UCSD-AML1 (cell line): ENCODE measurements around the gene DENND2C.

Source experiments
- DNase-seq: peaks from one replicate; lab custom pipeline; 2025; ENCODE audit not compliant: unreplicated experiment; lab: John Stamatoyannopoulos, UW

The DENND2C gene, protein sequence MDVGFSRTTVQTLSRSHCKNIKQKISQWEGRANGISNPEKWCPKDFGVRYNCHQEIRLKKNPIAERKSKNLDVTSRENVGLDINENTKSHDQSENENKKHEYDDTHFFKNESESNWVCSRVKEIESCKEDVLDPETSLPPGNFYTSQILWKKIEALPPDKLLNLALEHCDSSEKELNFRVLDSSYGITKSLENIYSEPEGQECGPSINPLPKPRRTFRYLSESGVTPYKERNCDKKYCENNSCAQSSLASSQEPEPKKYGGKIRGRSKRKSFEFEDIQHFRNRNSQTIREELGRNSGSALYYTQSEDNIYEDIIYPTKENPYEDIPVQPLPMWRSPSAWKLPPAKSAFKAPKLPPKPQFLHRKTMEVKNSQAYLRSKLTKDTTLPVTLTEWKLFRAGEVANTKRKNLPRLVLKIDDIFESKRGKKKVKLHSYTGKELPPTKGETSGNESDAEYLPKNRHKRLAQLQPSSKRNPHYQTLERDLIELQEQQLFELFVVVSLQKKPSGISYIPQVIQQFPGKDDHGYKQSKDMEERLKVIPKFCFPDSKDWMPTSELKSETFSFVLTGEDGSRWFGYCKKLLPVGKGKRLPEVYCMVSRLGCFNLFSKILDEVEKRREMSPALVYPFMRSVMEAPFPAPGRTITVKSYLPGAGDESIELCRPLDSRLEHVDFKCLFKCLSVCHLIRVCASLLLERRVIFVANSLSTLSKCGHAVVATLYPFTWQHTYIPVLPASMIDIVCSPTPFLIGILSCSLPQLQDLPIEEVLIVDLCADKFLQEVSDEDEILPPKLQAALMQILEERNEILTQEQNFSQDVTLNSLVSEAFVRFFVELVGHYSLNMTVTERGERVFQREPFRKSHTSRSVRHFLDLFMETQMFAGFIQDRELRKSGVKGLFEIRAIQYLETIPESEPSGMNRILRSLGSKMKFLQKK

DNA sequence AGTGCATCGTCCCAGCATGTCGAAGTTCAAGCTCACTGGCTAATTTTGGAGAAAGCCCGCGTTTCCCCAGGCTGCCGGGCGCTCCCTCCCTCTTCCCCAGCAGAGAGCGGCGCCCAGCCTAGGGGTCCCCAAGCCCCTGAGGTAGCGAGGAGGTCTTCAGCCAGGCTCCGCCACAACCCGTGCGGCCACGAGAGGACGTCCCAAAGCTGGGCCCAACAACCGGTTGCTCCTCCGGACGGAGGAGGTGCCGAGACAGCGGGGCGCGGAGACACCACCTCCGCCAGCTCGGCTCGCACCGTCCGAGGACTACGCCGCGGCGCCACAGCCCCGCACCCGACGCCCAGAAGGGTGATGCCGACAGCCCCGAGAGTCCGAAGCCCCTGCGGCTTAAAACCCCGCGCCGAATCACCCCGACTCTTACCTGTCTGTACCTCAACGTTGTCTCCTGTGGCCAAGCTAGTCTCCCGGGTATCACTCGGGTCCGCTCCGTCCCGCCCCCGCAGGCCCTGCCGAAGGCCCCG is at the start of gene DENND2C:
DENND2C (minus strand) TSS at position 488 of the 521 bp plus-strand sequence. CDS start 44,065 bp downstream, outside the sequence.
- no peak for DNase-seq

DNA sequence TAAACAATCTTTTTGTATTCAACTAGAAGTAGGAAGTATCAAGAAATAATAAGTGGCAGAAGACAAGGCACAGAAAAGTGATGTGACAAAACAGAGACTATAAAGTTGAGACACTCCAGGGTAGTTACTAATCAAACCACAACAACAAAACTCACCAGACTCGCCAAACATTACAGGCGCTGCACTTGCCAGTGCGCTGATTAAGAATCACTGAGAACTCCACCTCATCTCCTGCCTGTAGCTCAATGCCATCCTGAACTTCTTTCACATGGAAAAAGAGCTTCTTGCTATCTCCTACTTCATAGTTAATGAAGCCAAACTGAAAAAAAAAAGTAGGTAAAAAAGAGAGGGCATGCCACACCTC is 49.6 kb upstream of the DENND2C start:
- DNase-seq: no peak

DNA sequence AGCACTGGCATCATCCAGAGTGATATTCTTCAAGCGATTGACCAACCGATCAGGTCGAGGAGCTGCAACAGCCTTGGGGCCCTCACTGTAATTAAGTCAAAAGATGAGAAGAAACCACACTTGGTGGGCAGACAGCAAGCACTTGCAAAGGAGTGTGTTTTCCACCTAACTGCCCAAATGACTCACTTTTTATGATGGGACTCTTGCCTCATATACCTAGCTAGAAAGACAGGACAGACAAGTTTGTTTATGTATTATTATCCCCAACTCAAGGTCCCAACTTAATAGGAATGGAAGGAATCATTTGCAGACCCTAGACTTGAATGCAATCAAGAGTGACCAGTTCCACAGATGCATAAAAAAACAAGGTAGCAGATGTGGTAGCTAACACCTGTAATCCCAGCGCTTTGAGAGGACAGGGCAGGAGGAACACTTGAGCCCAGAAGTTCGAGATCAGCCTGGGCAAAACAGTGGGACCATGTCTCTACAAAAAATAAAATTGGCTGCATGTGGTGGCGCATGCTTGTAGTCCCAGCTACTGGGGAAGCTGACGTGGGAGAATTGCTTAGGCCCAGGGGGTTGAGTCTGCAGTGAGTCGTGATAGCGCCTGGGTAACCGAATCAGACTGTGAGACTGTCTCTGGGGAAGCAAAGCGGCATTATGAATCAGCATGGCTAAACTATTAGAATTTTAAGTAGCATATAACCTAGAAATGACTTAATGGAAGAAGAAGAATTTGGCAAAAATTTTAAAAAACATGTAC is 49.0 kb upstream of the DENND2C start:
- no peak for DNase-seq

DNA sequence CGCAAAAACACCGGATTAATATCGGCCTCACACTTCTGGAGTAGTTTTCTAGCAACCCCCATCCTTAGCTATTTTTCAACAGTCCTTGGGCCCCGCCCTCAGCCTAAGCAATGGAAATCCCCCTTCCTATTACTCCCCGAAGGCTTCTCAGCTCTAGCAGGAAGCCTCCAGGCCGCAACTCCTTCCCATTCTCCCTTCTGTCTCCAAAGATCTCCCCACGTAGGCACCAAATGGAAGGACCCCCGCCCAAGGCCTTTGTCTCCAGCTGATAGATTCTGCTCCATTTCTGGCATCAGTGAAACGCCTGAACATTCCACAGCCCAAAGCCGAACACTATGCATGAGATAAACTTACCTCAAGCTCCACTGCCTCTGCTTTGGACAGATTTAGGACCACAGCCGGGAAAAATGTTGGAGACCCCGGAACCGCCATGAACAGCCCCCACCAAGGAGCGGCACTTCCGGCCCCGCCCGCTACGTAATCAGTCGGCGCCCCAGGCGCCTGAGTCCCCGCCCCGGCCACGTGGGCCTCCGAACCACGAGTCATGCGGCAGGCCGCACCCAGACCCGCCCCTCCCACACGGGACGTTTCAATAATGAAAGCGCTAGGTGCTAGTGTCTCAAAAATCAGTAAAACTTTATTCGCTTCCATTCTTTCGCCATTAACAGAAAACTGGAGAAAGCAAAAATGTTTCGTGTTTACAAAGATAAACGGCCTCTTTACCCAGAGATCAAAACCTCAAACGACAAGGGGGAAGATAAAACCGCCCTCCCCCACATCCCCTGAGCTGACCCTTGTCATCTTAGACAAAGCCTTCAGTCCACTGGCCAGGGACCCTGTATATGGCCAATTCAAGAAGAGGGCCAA is 46.7 kb upstream of the DENND2C start, which contains the start of gene NRAS:
NRAS (minus strand) TSS at position 468 of the 867 bp plus-strand sequence. CDS start 611 bp downstream, outside the sequence.
- DNase-seq: peak; percentile 92

DNA sequence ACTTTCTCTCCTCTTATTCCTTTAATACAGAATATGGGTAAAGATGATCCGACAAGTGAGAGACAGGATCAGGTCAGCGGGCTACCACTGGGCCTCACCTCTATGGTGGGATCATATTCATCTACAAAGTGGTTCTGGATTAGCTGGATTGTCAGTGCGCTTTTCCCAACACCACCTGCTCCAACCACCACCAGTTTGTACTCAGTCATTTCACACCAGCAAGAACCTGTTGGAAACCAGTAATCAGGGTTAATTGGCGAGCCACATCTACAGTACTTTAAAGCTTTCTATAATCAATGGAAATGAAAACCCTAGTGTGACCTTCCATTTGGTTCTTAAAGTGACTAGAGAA is 46.1 kb upstream of the DENND2C start:
- DNase-seq: no peak

DNA sequence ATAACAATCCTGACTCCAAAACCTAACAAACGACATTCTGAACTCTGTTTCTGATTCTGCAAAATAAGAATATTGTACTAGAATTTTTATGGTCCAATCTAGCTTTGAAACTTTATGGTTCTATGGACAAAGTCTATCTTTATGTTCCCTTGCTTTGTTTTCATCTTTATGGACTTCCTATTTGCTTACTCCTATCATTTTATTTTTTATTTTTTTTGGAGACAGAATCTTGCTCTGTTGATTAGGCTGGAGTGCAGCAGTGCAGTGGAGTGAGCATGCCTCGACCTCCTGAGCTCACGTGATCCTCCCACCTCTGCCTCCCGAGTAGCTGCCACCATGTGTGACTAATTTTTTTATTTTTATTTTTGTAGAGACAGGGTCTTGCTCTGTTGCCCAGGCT is 43.1 kb upstream of the DENND2C start:
- DNase-seq: no peak

DNA sequence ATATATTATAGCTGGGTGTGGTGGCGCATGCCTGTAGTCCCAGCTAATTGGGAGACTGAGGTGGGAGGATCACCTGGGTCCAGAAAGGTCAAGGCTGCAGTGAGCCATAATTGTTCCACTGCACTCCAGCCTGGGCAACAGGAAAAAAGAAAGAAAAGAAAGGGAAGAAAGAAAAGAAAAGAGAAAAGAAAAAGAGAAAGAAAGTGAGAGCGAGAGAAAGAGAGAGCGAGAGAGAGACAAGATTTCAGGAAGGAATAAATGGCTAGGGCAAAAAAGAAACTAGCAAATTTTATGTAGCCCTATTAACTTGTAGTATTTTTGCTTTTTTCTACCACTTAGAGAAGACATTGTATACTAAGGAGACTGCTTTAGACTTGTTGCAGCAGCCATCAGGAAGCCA is 40.5 kb upstream of the DENND2C start:
- no peak for DNase-seq

DNA sequence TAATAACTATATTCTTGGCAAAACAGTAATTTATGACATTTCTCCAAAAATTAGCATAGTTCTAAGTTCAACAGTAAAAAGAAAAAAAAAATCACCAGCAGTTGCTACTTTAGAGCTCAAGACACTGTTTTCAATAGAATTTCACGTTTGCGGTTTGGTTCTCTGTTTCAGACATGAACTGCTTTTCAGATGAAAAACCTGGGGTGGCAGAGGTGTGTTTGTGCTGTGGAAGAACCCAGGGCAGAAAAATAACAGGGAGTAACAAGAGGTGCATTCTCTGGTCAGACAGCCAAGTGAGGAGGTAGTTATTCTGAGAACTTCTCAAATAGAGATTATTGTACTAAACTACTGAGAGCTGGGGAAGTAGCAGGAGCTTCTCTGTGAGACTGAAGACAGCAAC is 37.8 kb upstream of the DENND2C start:
- no peak for DNase-seq

DNA sequence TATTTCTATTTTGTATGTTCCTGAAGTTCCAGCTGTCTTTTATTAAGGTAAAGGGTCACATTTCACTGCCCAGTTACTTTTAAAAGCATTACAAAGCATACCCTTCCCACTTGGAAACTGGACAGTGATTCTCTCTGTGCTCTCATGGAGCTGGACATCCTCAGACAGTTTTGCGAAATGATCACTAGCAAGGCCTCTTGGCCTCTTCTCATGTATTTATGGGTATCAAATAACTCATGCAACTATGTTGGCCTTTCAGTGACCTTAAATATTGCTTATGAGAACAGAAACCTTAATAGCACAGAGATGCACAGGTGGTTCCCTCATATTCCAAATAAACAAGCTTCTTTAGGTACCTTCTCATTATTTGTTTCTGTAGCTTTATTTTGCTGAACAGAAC is 33.4 kb upstream of the DENND2C start:
- no peak for DNase-seq

DNA sequence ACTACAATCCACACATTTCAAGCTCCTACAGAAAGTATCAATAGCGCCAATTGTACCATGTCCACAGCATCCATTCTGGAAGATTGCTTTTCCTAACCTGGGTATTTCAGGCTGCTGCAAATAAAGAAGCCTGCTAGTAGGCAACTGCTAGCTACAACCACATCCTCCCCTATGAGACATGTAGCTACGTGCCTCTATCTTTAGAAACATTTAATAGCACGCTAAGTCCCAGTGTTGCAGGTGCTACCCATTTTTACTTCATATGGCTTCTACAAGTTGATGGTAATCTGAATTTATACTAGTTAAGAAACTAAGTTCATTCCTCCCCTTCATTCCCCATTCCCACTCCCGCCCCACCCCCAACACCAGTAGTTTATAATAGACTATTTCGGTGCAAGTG is 32.9 kb upstream of the DENND2C start:
- no peak for DNase-seq

DNA sequence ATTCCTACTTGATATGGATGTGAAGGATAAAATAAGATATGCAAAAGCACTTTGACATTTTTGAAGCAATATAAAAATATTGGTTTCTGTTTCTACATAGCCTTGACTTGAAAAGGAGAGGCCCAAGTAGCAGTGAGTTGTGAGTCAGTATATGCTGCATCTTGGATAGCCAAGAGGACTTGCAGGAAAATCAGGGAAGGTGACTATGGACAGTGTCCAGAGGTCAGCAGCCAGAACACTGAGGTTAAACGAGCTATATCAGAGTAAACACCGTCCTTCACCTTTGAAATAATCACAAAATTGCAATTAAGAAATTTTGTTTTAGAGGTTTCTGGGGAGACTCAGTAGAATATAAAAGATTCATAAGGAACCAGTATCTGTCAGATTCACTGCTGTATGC is 32.1 kb upstream of the DENND2C start:
- DNase-seq: no peak

DNA sequence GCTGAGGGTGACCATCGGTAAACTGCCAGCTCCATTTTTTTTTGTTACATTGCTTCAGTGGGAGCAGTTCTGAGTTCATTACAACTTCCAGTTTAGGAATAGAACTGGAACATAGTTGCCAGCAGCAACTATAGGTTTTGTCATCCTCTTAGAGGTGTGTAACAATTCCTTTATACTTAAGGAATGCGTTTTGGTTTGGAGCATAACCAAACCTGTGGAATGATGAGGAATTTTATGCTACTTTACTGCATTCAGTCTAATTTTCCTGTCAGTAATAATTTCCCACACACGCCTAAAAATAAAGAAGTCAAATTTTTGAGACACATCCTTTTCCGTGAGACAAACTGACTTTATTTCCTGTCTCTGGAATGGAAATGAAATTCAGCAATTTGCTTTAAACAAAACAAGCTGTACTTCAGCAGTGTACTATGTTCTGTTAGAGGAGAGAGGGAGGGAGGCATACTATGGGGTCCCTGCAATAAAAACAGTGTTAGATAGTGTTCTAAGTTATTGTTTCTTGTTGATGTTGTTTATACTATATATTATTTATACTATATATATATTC is 30.3 kb upstream of the DENND2C start:
- no peak for DNase-seq

DNA sequence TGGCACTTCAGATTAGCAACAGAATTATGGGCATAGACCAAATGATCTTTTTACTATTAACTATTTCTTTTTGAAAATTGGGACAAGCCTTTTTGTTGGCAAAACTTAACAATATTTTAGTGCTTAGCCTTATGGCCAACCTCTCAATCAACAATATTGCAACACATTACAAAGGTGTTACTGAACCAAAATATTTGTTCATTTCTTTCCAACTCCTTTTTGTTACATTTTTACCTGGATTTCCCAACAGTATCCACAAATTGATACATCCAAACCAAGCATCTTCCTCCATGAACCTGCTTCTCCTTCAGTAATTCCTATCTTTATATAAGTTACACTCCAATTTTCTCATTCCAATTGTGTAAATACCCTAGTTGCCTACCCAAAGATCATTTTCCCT is 27.0 kb upstream of the DENND2C start:
- DNase-seq: no peak

DNA sequence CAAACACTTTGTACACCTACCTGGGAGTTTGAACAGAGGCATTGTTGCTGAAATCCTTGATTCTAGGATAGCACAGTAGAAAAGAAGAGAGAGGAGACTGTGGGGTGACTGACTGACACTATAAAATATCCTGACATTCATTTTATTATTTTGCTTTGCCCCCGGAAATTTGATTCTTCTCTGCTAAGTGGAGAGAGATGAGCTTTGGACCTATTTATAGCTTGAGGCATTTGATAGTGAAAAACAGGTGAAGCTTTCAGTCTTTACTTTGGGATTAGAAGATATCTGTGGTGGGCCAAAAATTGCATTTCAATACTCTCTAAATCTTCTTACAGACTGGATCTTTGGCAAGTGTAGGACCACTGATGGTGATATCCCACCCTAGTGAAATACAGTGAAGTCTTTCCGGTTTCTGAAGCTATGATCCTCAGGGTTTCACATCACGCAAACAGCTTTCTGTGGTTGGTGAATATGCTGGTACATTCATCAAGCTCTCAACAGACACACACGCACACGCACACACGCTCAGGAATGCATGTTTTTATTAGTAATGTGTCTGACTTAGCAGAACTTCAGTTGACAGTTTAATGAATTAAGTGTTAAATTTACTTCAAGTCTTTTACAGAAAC is 25.7 kb upstream of the DENND2C start, which contains the start of gene AMPD1:
AMPD1 (minus strand) TSS at position 117 of the 629 bp plus-strand sequence; CDS start at position 42, 75 bp downstream.
- DNase-seq: no peak

DNA sequence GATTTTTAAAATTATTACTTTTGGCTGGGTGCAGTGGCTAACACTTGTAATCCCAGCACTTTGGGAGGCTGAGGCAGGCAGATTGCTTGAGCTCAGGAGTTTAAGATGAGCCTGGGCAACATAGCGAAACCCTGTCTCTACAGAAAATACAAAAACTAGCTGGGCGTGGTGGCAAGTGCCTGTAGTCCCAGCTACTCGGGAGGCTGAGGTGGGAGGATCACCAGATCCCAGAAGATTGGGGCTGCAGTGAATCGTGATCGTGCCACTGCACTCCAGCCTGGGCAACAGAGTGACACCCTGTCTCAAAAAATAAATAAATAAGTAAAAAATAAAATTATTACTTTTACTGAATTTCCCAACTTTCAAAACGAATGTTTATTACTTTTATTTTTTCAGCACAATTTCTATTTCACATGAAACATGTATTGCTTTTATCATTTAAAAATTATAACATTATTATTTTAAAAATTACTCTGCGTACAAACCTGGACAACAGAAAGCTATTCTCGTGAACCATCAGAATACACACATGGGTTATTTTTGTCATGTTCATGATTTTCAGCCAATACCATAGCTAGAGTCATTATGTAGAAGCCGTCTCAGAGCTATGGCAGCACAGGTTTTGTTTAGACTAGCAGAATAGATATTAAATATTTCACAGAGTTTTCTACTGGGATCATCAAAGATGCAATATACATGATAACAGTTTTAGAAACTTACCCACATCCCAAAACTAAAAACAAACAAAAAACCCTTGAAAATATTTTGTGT is 24.9 kb upstream of the DENND2C start:
- no peak for DNase-seq

DNA sequence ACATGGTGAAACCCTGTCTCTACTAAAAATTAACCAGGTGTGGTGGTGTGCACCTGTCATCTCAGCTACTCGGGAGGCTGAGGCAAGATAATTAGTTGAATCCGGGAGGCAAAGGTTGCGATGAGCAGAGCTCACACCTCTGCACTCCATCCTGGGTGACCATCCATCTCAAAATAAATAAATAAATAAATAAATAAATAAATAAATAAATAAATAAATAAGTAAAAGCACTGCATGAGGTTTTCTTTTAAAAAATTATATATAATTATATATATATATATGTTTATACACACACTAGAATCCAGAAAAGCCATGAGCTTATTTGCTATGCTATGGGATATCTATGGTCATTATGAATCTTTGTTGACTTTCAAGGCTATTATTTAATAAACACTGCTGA is 23.1 kb upstream of the DENND2C start:
- DNase-seq: no peak

DNA sequence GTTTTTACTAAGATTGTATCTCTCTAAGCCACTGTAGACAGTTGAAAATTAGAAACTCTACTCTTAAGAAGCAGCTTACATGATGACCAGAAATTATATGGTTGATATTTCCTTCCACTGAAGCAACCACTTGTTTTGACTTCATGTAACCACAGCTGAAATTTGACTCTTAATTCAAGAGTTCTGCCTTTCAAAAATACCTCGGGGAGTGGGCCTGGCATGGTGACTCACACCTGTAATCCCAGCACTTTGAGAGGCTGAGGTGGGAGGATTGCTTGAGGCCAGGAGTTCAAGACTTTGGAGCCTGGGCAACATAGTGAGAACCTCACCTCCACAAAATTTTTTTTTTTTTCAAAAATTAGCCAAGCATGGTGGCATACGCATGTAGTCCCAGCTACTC is 21.2 kb upstream of the DENND2C start:
- DNase-seq: no peak

DNA sequence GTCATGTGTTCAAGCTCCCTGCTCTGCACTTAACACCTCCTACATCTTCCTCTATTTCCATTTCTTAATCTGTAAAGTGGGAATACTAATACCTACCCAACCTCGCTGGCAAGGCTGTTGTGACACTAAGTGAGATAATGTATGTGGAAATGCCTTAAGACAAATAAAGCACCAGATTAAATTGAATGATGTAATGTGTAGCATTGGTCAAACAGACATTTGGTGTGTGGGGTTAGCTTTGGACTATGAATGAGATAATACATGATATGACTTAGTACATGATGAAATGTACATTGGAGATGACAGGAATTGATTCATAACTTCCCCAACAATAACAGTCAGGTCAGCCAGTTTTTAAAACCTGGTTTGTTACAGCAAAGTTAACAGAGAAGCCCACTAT is 20.3 kb upstream of the DENND2C start:
- no peak for DNase-seq
